ENCODE measurements around the gene RCSD1.

Gene RCSD1

DNA sequence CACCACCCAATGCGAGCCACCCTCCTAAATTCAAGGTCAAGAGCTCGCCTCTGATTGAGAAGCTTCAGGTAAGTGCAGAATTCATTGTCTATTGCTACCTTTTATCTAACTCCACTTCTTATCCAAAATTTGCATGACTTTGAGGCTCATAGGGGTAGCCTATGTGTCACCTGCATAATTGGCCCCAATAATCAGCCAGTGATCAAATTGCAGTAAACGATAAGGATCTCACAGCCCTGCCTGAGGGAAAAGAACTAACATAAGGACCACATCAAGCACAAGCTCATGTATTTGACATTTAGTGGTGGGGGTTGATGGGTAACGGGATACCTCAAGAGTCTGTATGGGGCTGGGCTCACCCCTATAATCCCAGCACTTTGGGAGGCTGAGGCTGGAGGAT lies 60.0 kb downstream of the RCSD1 start:
- no peak for DNase-seq (ENCODE audit: low read depth)

DNA sequence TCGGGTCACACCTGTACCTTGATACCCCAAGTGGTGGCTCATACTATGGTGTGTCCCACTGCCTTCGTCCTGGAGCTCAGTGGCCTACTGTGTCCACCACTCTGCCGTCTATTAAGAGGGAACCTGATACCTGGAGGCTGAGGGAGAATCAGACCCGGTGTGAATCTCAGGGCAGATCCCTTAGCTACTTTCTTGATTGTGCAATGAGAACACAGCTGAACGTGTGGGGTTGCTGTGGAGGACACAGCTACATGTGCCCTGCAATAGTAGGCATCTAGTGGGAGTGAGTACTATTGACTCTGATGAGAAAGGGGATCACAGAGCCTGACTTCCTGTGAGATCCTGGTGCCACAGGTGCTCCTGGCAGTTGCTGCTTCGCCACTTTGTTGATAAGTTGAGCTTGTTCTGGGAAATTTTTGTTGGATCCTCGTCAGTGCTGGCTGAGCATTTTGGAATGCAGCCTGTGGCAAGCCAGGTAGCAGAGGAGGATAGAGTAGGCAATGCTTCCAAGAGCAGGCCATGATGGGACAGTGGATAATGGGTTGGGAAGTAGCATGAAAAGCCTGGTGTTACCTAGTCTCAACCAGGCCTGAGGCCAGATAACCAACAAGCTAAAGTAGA lies 63.5 kb downstream of the RCSD1 start:
- no peak for DNase-seq (ENCODE audit: low read depth)

DNA sequence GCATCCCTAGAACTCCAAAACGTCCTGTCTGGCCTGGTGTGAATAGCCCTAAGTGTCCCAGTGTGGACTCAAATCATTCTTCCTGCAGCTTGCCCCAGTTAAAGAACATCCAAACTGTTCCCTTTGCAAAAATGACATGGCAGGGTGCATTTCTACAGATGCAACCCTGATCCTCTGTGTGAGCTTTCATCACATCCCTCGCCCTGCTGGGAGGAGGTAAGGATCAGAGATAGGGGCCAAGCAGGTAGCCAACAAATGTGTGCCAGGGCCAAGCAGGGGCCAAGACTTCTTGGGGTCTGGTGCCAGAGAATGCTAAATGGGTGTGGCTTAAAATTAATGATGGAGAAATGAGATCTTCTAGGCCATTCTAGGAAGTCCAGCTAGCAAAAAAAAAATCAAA lies 64.7 kb downstream of the RCSD1 start:
- DNase-seq (ENCODE audit: low read depth) = no peak

DNA sequence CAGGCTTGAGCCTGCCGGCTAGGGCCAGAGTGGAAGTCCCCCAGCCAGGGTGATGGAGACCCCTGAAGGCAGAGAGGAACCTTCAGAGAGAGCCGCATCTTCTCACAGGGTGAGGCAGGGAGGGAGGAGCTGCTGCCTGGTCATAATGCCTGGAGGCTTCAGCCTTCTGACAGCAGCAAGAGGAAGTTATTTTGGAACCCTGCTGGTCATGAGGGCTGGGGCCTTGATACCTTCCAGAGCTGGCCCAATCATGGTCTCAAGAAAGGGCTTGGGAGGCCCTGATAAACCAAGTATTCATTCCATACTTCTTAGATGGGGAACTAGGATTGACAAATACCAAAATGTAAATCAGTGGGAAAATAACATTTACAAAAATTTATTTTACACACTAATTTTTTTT lies 65.1 kb downstream of the RCSD1 start:
- no peak for DNase-seq (ENCODE audit: low read depth)

DNA sequence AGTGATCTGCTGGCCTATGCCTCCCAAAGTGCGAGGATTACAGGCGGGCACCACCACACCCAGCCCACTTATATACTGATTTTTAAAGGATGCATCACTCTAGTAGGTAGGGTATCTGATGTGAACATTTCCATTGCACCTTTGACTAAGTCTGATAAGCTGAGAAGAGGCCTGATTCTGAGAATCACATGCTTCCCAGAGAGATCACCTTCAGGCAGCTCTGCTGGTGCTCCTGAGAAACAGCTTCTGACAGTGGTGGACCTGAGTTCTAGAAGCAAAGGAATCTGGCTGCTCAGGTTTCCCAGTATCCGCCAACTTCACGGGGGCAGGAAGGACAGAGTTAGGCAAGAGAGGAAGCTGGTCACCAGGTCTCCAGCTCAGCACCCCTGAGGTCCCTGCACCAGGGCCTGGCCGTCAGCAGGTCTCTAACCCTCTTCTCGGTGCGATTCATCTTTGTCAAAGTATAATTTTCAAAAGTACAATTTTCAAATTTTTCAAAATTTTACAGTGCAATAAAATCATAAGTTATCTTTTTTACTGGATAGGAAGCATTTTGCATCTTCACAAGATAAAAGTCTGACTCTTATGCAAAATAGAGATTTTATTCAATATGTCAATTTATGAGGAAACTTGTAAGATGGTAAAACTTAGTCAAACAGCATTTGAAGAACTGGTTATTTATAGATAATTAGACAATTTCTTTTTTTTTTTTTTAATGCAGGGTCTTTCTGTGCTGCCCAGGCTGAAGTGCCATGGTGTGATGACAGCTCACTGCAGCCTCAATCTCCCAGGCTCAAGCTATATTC lies 65.9 kb downstream of the RCSD1 start:
- no peak for DNase-seq (ENCODE audit: low read depth)

DNA sequence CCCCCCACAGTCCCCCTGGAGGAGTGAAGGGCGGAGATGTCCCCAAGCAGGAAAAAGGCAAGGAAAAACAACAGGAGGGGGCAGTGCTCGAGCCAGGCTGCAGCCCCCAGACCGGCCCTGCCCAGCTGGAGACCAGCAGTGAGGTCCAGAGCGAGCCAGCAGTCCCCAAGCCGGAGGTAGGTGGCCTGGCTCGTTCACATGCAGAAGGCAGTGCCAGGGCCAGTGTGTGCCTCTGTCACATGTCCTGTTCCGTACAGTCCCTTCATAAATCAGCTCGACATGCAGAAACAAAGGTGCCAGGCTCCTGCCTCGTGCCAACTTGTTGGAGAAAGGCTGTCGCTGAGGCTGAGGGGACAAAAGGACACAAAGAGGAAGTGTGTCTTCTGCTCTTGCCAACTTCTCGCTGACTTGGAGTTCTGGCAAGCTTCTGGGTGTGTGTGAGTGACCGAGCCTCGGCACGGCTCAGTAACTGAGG lies 67.7 kb downstream of the RCSD1 start:
- DNase-seq (ENCODE audit: low read depth) = no peak

DNA sequence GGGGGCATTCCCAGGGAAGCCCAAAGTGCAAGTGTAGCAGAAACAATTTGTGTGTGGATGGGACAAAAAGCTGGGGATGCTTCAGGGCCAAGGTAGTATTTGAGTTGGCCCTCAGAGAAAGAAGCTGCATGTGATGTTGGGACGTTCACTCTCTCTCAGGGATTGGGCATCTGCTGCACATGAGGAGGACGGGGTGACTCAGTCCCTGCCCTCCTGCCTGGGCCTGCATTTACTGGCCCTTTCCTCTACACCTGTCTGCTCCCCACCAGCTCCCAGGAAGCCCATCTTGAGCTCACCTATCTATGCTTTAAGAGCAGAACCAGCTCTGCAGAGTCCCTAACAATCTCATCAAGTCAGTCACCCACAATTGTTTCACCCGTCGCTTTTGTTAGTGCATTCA lies 68.3 kb downstream of the RCSD1 start:
- DNase-seq (ENCODE audit: low read depth) = no peak

DNA sequence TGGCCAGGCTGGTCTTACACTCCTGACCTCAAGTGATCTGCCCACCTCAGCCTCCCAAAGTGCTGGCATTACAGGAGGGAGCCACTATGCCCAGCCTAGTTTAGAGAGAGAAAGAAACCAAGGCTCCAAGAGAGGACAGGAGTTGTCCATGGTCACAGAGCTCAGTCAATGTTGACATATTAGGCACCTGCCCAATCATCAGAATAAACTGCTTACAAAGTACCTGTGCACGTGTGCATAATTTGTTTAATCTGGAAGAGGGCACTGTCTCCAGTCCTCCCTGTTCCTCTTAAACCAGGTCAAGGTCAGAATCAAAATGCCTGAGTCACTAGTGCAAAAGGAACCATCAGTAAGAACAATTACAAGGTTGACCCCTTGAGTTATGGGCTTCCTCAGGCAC lies 71.5 kb downstream of the RCSD1 start:
- DNase-seq (ENCODE audit: low read depth) = no peak

DNA sequence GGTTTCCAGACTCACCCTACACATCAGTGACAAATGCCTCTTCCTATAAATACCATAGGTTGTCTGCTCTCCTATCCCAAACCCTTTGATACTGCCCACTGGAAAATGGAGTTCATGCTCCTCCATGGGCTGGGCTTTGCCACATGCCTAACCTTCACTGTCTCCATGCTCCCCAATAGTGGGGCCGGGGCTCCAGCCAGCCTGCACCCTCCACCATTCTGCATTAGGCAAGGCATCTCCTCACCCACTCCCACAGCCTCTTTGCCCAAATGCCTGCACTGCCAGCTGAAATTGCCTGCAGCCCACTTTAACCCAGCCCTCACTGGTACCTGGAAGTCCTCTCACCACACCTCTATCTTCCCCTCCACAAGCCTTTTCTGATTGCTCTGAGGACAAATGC lies 73.5 kb downstream of the RCSD1 start:
- no peak for DNase-seq (ENCODE audit: low read depth)

DNA sequence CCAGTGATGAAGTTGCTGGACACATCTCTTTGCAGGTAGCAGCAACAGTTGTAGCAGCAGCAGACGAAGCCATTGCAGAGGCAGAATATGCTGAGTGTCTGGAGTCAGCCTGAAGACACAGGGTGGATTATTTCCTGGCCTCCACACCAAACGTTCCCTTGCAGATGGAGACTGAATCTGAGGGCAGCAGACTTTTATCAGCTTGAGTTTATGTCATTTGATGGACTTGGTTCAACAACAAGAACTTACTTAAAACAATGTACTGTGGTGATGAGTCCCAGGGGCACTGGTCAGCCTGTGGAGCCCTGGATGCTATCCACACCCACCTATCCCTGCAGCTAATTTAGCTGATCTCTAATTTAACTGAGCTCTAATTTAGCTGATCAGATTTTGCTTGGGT lies 74.7 kb downstream of the RCSD1 start:
- DNase-seq (ENCODE audit: low read depth) = no peak

DNA sequence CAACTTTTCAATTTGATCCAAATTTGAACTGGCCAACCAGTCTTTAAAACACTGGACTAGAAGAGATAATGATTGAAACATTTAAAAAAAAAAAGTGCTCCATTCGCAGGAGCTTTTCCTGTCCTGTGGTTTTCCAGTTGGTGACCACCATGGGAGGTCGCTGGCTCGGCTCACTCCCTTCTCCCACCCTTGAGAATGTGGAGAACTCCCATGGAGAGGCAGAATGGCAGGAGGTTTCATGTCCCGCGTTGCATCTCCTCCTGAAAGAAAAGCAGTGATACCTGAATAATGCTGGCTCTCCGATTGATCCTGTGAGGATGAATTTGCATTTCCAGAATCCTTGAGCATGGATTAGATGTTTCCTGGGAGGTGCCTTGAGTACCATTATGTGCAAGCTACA lies 75.2 kb downstream of the RCSD1 start:
- no peak for DNase-seq (ENCODE audit: low read depth)

DNA sequence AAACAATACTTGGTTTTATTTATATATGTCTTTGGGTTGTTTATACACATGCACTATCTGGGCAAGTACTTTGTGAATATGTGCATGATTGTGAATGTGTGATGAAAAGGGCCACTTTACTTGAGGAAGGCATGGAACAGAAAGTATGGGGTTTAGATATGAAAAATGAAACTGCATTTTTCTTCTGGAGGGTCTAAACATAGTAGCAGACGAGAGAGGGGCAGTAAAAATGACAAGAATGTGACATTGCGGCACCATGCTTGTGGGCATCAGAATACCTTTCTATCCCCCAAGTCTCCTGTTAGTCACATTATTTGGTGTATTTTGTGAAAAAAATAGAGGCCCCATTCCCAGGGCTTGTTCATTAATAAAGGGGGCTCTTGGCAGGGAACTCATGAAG lies 76.3 kb downstream of the RCSD1 start:
- DNase-seq (ENCODE audit: low read depth) = no peak

DNA sequence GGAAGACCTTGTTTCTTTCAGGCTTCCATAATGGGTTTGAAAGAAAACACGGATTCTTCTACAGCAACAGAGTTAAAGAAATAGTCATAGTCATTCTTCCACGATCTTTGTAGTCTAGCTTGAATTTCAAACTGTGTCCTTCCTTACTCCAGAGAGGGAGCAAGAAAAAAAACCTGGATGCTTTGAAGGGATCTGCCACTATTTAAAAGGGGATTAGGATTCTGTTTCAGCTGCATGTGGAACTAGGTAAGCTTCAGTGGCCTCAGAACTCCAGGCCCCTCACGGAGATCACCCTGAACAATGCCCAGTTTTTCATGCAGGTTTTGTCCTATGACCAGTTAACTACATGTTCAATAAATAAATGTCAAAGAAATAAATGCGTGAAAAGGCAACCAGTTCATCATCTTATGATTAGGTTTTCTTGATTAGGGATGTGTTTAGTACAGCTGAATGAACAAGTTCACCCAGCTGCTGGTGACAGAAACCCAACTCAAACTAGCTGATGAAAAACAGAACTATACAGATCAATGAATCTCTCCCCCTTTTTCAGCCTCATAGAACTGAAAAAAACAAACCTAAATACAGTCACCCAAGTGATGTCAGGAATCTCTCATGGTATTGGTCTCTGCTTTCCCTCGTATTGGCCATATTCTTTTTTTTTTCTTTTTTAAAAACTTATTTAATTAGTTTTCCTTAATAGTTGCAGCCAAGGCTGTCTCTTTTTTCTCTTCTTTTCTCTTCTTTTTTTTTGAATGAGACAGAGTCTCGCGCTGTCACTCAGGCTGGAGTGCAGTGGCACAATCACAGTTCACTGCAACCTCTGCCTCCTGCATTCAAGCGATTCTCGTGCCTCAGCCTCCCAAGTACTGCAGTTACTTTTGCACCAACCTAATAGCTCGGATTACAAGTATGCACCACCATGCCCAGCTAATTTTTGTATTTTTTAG lies 77.2 kb downstream of the RCSD1 start:
- no peak for DNase-seq (ENCODE audit: low read depth)

DNA sequence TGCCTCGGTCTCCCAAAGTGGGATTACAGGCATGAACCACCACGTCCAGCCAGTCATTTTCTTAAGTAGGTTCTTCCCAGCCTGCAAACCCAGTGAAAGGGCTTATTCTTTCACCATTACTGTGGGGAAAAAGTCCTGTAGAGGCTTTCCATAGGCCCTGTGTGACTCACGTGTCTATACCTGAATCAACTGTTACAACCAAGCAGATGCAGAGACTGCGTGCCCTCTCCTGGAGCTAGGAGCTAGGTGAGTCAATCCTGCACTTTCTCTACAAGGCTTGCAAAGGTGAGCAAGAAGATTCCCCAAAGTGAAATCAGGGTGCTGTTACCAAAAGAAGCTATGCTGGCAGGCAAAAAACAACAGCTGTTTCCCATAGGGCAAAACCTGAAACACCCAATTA lies 77.9 kb downstream of the RCSD1 start:
- DNase-seq (ENCODE audit: low read depth) = no peak

DNA sequence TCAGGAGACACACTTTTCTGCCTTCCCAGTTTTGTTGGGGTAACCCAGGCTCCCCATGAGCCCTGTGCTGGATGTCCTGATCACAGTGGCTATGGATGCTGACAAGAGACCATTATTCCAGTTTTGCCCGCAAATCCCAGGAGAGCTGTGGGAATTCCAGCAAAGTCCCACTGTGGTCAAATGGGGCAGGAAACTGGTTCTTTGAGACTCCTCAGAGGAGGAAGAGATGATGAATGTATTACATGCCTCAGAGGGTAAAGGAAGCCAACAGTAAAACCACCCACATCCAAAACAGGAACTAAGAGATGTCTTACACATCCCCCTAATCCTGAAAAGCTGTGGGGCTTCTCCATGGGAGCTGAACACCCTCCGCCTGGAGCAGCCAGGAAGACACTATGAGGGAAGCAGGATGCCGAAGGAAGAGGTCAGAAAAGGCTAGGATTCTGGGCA lies 78.9 kb downstream of the RCSD1 start:
- DNase-seq (ENCODE audit: low read depth) = no peak

DNA sequence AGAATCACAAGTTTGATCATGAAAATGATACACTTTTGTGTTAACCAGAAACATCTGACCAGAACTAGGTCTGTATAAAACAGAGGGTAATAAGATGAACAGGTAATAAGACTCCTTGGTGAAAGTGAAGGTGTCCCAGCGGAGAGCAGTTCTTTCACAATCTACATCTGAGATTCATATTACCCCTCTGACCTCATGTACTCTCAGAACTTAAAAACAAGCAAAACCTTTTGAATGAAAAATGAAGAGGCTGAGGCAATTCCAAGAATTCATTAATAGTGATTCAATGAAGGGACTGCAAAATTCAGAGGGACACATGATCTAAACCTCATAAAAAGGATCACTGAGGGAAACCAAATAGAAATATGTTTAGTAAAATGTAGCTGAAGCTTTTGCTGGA lies 80.8 kb downstream of the RCSD1 start:
- no peak for DNase-seq (ENCODE audit: low read depth)

DNA sequence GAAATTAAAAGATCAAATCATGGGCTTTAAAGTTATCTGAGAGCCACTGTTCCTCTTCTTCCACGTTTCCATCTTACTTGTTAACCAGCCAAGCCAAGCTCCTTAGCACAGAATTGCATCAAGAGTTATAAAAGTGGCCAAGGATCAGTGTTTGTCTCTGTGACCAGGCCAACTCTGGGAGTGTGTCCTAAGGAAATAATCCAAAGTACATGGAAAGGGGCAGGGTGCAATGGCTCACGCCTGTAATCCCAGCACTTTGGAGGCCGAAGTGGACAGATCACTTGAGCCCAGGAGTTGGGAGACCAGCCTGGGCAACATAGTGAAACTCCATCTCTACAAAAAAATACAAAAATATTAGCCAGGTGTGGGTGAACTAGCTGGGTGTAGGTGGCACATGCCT lies 81.8 kb downstream of the RCSD1 start:
- DNase-seq (ENCODE audit: low read depth) = no peak

DNA sequence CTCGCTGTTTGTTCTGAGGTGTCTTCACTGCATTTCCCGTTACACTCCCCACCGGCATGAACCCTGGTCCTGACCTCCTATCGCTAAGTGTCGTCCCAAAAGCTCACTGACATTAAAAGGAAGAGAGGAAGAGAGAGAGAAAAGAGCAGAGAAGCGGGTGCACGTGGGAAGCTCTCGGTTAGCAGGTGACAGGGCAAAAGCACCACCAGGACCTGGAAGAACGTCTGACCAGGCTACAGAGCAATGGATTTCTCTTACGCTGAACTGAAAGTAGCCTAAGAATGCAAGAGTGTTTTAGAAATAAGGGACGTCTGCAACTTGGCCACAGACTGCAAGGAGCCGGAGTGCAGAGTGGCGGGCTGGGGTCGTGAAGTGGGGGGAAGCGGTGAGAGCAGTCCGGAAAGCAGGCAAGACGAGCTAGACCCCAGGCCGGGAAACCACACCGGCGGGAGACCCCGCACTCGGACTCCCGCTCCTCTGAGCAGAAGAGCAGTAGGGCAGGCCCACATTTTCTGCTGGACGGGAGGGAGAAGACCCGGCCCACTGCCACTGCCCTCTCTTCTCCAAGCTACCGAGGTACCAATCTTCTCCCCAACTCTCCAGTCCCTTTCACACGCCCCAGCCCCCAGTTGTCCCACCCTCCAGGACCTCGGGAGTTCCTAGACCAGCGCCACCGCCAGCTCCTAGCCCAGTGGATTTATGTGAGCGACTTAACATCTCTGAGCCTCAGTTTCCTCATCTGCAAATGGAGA lies 83.5 kb downstream of the RCSD1 start:
- DNase-seq (ENCODE audit: low read depth) = no peak

DNA sequence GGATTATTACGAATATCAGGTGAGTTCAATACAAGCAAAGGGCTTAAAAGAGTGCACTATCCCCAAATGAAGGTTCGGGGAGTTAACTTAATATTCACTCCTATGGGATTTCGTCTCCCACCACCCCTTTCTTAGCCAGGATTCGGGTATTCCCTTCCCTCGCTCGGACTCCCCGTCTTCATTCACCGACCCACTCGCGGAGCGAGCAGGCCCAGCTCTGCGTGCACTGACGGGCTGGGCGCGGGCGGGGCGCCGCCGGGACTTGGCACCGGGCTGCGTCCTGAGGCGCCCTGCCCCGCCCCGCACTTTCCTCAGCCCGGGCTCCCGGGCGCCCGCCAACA lies 84.0 kb downstream of the RCSD1 start:
- no peak for DNase-seq (ENCODE audit: low read depth)

DNA sequence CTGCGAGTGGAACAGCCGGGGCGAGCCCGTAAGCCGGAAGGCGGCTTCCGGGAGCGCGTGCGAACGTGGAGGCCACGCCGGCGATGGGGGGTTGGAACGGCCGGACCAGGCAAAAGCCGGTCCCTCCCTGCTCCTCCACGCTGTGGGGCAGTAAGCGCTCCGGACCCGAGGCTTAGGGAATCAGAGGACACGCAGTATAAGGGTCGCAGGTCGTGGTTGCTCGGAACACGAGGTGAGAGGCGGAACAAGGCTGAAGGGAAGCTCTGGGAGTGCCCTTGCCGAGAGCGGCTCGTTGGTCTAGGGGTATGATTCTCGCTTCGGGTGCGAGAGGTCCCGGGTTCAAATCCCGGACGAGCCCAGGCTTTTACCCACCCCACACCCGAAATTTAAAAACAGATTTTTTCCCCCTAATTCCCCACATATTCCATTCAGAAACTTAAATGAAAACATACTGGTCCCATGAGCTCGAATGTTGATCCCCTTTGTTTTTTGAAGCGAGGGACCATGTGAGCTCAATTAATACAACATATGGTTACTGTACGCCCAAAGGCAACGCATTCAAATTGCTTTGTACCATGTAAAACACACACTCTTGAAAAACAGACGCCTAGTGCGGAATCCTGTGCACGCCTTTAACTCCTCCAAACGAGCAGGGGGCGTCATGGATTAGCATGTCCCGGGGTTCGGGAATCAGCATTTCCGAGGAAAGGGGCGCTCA lies 84.6 kb downstream of the RCSD1 start:
- DNase-seq (ENCODE audit: low read depth) = peak; percentile 70

All from T follicular helper cell (primary cell).